NB4 (cell line): ENCODE data around the gene BTBD9.

Experiments used
- DNase-seq: peaks from one replicate; pipeline ENCODE4 v3.0.0; 2010; ENCODE audit warnings: low read depth
- H3K4me3 ChIP-seq: one replicate; pipeline ENCODE4 v1.5.1; 2011; ENCODE audit warnings: mild to moderate bottlenecking, low read depth, low read length, moderate library complexity
- CTCF ChIP-seq: IDR thresholded peaks from one replicate; pipeline ENCODE4 v1.5.1; 2012; ENCODE audit warnings: low read depth, low read length
- MAX ChIP-seq: IDR thresholded peaks from 2 replicates; pipeline ENCODE4 v1.6.1; 2011; ENCODE audit warnings: low read depth, low read length
- MYC ChIP-seq: IDR thresholded peaks from 2 replicates; pipeline ENCODE4 v1.6.1; 2011; ENCODE audit warnings: low read depth, low read length
- POLR2A ChIP-seq: IDR thresholded peaks from 2 replicates; pipeline ENCODE4 v1.6.1; 2011; ENCODE audit warnings: mild to moderate bottlenecking; ENCODE audit not compliant: insufficient read length; ENCODE audit errors: extremely low read depth

Gene BTBD9

GRCh38 chr6:38184585-38185080 lies 455.1 kb downstream of the BTBD9 start:
- H3K4me3 ChIP-seq, result no peak overlapping the region
- no peak for DNase-seq
- no peak for TF ChIP-seq MAX
- no peak for TF ChIP-seq MYC
- TF ChIP-seq POLR2A, result no peak
- TF ChIP-seq CTCF, result no peak

- DNase-seq, result no peak
- no peak for TF ChIP-seq MAX
- no peak for TF ChIP-seq MYC
- no peak for TF ChIP-seq CTCF
- TF ChIP-seq POLR2A, result no peak
Measured at GRCh38 chr6:38183856-38184584, 455.7 kb downstream of the BTBD9 start.

GRCh38 chr6:38182426-38182825 lies 457.3 kb downstream of the BTBD9 start:
- no peak overlapping the region for H3K4me3 ChIP-seq
- DNase-seq, result no peak
- TF ChIP-seq MYC, result no peak
- TF ChIP-seq POLR2A, result no peak
- TF ChIP-seq CTCF, result no peak
- no peak for TF ChIP-seq MAX

More at GRCh38 chr6:38183856-38184584, 455.7 kb downstream of the BTBD9 start:
- H3K4me3 ChIP-seq, result no peak overlapping the region

- TF ChIP-seq MYC (no peak), POLR2A (no peak), MAX (no peak), CTCF (no peak)
- H3K4me3 ChIP-seq, result no peak overlapping the region
- no peak for DNase-seq
Measured at GRCh38 chr6:38180586-38180985, 459.1 kb downstream of the BTBD9 start.

GRCh38 chr6:38179794-38180430 lies 459.8 kb downstream of the BTBD9 start:
- no peak for TF ChIP-seq MAX
- no peak for TF ChIP-seq POLR2A
- no peak for TF ChIP-seq MYC
- TF ChIP-seq CTCF, result no peak
- DNase-seq, result no peak
- no peak overlapping the region for H3K4me3 ChIP-seq
